ENCODE results near the gene BIRC2.

Gene BIRC2

GRCh38 chr11:102405501-102405900, 58.5 kb downstream of the BIRC2 start:
- DNase-seq, result no peak

- no peak for DNase-seq
Observed at GRCh38 chr11:102406099-102406498, 59.1 kb downstream of the BIRC2 start.

- DNase-seq, result no peak
Observed at GRCh38 chr11:102407901-102408300, 60.9 kb downstream of the BIRC2 start.

- no peak for DNase-seq
Observed at GRCh38 chr11:102408339-102408738, 61.3 kb downstream of the BIRC2 start.

- no peak for DNase-seq
Observed at GRCh38 chr11:102410382-102410784, 63.4 kb downstream of the BIRC2 start.

GRCh38 chr11:102411142-102411541, 64.1 kb downstream of the BIRC2 start:
- DNase-seq, result no peak

GRCh38 chr11:102413497-102413896, 66.5 kb downstream of the BIRC2 start:
- DNase-seq, result no peak

- DNase-seq, result no peak
Observed at GRCh38 chr11:102414559-102414958, 67.5 kb downstream of the BIRC2 start.

- DNase-seq, result no peak
Observed at GRCh38 chr11:102415304-102415916, 68.4 kb downstream of the BIRC2 start.

GRCh38 chr11:102416976-102417375, 70.0 kb downstream of the BIRC2 start:
- no peak for DNase-seq

- no peak for DNase-seq
Observed at GRCh38 chr11:102419181-102419580, 72.2 kb downstream of the BIRC2 start.

- DNase-seq, result peak; percentile 54
Observed at GRCh38 chr11:102420547-102420946, 73.5 kb downstream of the BIRC2 start.

- DNase-seq, result no peak
Observed at GRCh38 chr11:102421261-102421660, 74.2 kb downstream of the BIRC2 start.

- DNase-seq, result no peak
Observed at GRCh38 chr11:102422817-102423712, 76.1 kb downstream of the BIRC2 start.

GRCh38 chr11:102423936-102424335, 76.9 kb downstream of the BIRC2 start:
- DNase-seq, result no peak

GRCh38 chr11:102426000-102426399, 79.0 kb downstream of the BIRC2 start:
- DNase-seq, result no peak

GRCh38 chr11:102426570-102426969, 79.6 kb downstream of the BIRC2 start:
- no peak for DNase-seq

- DNase-seq, result no peak
Observed at GRCh38 chr11:102427068-102427467, 80.1 kb downstream of the BIRC2 start.
